Vagina (tissue), 2 donors: ENCODE data around the gene AUH. TPM values are rescaled to one million over a fixed set of nuclear protein-coding genes. Genes with fewer than 3 reads are reported as not detected.

ENCODE experiments used
- DNase-seq, 2 donors: peaks; one replicate each; pipeline ENCODE4 v3.0.0-alpha.2; 2017; ENCODE audit errors: extremely low spot score in 2 of 2
- H3K27ac ChIP-seq: fragments of 200-600 bp; sonication (generic); one replicate; pipeline ENCODE4 v1.5.1; 2019
- H3K27me3 ChIP-seq: fragments of 200-600 bp; sonication (generic); one replicate; pipeline ENCODE4 v1.5.1; 2019
- H3K36me3 ChIP-seq, 2 donors: fragments of 200-600 bp; sonication (generic); one replicate each; pipeline ENCODE4 v1.5.1; 2017 to 2019
- H3K4me1 ChIP-seq: fragments of 200-600 bp; sonication (generic); one replicate; pipeline ENCODE4 v1.5.1; 2019
- H3K4me3 ChIP-seq, 2 donors: fragments of 200-600 bp; sonication (generic); 1 replicate in 1 of 2; 2 replicates in 1 of 2; pipeline ENCODE4 v1.5.1; 2016 to 2019
- H3K9me3 ChIP-seq: fragments of 200-600 bp; sonication (generic); one replicate; pipeline ENCODE4 v1.5.1; 2019
- CTCF ChIP-seq, 3 experiments: fragments of 450-650 bp in 2 of 3; fragments of 200-600 bp in 1 of 3; sonication (generic) in 1 of 3; IDR thresholded peaks; one replicate each; pipeline ENCODE4 v1.5.1; 2017 to 2019; ENCODE audit warnings: antibody characterized with exemption in 3 of 3, mild to moderate bottlenecking in 2 of 3, moderate library complexity in 2 of 3
- POLR2A ChIP-seq, 2 donors: fragments of 450-650 bp; IDR thresholded peaks; one replicate each; pipeline ENCODE4 v1.6.1; 2017; ENCODE audit warnings: antibody characterized with exemption in 2 of 2, mild to moderate bottlenecking in 2 of 2, moderate library complexity in 2 of 2
- POLR2AphosphoS5 ChIP-seq, 2 donors: sonication (generic); formaldehyde crosslinking; IDR thresholded peaks; one replicate each; pipeline ENCODE4 v1.9.0; 2017; ENCODE audit warnings: antibody characterized with exemption in 2 of 2, mild to moderate bottlenecking in 2 of 2, low read depth in 1 of 2; ENCODE audit not compliant: insufficient read depth in 1 of 2
- intact Hi-C: fragments of 100-400 bp; cut with DNase I; formaldehyde crosslinking; loops from one replicate; pipeline ENCODE4 v1.15.1; 2023
- total RNA-seq: library from RNA; depleted of rRNA; stranded (reverse); fragments of >200 nt; gene quantifications from one replicate; pipeline ENCODE4 v1.2.3, GENCODE V29; 2016

AUH gene
- total RNA-seq, 1 donor from 2014 or later: 39.0 TPM

DNA sequence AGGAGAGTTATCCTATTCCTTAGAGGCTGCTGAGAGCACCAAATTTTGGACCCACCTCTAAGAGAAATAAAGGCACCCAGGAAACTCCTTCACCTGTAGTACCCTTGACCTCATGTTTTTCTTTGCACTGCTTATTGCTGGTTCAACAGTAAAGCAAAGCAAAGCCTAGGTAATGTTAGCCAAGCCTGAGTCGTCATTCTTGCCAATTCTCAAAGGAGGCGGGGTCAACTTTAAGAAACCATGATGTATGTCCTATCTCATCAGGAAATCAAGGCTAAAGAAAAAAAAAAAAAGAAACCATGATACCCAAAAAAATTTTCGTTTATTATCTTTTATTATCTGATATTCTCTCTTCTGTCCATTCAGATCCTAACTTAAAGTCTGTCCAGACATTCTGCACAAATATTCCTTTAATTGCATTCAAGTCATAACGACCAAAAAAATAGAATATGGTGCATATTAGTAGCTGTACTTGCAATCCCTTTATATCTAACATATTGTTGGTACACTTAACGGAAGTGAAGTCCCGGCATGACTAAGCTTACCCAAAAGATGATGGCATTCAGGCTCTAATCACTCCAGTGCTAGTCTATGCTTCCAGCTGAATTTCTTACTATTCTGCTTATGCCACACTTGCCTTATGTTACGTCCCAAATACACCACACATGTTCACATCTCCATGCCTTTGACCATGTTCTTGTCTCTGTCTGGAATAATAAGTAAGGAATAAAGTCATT, 1.8 kb downstream of the AUH start:
- DNase-seq: no peak
- H3K27me3 ChIP-seq: no peaks in the 10 kb centered on the region
- intact Hi-C loops: no loop called here
- H3K9me3 ChIP-seq: no peaks in the 10 kb centered on the region
- H3K27ac ChIP-seq: peak overlapping the region; percentile 89
- peak overlapping the region; percentile 84 to 89 for H3K4me3 ChIP-seq
- peaks cover 36% of the 10 kb centered on the region for H3K4me1 ChIP-seq
- H3K36me3 ChIP-seq: no peaks in the 10 kb centered on the region
- no peak for TF ChIP-seq CTCF (IDR thresholded peaks at IDR 0.05)
- TF ChIP-seq POLR2A (IDR thresholded peaks at IDR 0.05): no peak
- TF ChIP-seq POLR2AphosphoS5 (IDR thresholded peaks at IDR 0.05; ENCODE audit: insufficient read depth in 1 of 2, low read depth in 1 of 2): no peak

DNA sequence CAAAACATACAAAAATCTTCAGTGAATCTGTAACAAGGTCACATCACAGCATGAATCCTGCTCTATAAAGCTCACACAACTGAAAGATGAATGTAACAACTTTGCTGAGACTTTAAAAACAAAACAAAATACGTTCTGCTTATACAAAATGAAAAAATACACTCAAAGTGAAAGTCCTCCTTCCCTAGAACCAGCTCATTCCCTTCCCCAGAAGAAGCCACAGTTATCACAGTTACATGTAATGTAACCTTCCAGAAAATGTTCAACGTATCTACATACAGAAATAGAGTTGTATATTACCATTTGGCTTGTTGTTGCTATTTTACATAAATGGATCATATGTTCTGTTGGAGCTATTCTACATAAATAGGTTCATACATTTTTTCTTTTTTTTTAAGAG, 2.6 kb downstream of the AUH start:
- Histone ChIP-seq H3K4me1 (peaks cover 36% of the 10 kb centered on the region), H3K4me3 (no peak overlapping the region), H3K27me3 (no peaks in the 10 kb centered on the region), H3K9me3 (no peaks in the 10 kb centered on the region), H3K36me3 (no peaks in the 10 kb centered on the region), H3K27ac (no peak overlapping the region)
- intact Hi-C loops: no loop called here
- TF ChIP-seq CTCF (IDR thresholded peaks at IDR 0.05): no peak
- TF ChIP-seq POLR2A (IDR thresholded peaks at IDR 0.05): no peak
- TF ChIP-seq POLR2AphosphoS5 (IDR thresholded peaks at IDR 0.05; ENCODE audit: insufficient read depth in 1 of 2, low read depth in 1 of 2): no peak
- no peak for DNase-seq

- no peak for DNase-seq
- no peak overlapping the region for H3K4me3 ChIP-seq
- H3K9me3 ChIP-seq: no peaks in the 10 kb centered on the region
- TF ChIP-seq POLR2AphosphoS5 (IDR thresholded peaks at IDR 0.05; ENCODE audit: insufficient read depth in 1 of 2, low read depth in 1 of 2): no peak
- no peak for TF ChIP-seq CTCF (IDR thresholded peaks at IDR 0.05)
- no peak for TF ChIP-seq POLR2A (IDR thresholded peaks at IDR 0.05)
- intact Hi-C loops: no loop called here
- H3K4me1 ChIP-seq: peaks cover 20% of the 10 kb centered on the region
- no peaks in the 10 kb centered on the region for H3K27me3 ChIP-seq
- H3K27ac ChIP-seq: no peak overlapping the region
- peaks cover 0 to 20% of the 10 kb centered on the region in 2 donors for H3K36me3 ChIP-seq
These were observed 6.8 kb downstream of the AUH start for GRCh38 chr9:91354881-91355280.

- H3K9me3 ChIP-seq: no peaks in the 10 kb centered on the region
- TF ChIP-seq POLR2A (IDR thresholded peaks at IDR 0.05): no peak
- TF ChIP-seq CTCF (IDR thresholded peaks at IDR 0.05): no peak
- no peak for TF ChIP-seq POLR2AphosphoS5 (IDR thresholded peaks at IDR 0.05; ENCODE audit: insufficient read depth in 1 of 2, low read depth in 1 of 2)
- no peaks in the 10 kb centered on the region for H3K27me3 ChIP-seq
- no peak overlapping the region for H3K4me3 ChIP-seq
- intact Hi-C loops: no loop called here
- no peaks in the 10 kb centered on the region for H3K4me1 ChIP-seq
- no peak overlapping the region for H3K27ac ChIP-seq
- H3K36me3 ChIP-seq: peaks cover 0 to 21% of the 10 kb centered on the region in 2 donors
- DNase-seq: no peak
These were observed 12.6 kb downstream of the AUH start for GRCh38 chr9:91349115-91349555.

GRCh38 chr9:91348191-91348807, 13.4 kb downstream of the AUH start:
- TF ChIP-seq POLR2AphosphoS5 (IDR thresholded peaks at IDR 0.05; ENCODE audit: insufficient read depth in 1 of 2, low read depth in 1 of 2) (no peak), CTCF (IDR thresholded peaks at IDR 0.05) (no peak), POLR2A (IDR thresholded peaks at IDR 0.05) (no peak)
- no peak overlapping the region for H3K4me3 ChIP-seq
- no peaks in the 10 kb centered on the region for H3K4me1 ChIP-seq
- intact Hi-C loops: no loop called here
- no peaks in the 10 kb centered on the region for H3K9me3 ChIP-seq
- no peaks in the 10 kb centered on the region for H3K27me3 ChIP-seq
- H3K27ac ChIP-seq: no peak overlapping the region
- no peak for DNase-seq
- peaks cover 0 to 21% of the 10 kb centered on the region in 2 donors for H3K36me3 ChIP-seq
